Liver (tissue), 3 donors: ENCODE results near the gene HSP90AA1.

Experiments
- SP1 ChIP-seq: IDR thresholded peaks from 2 replicates; pipeline ENCODE4 v1.6.1; 2018; ENCODE audit warnings: antibody characterized with exemption, mild to moderate bottlenecking
- YY1 ChIP-seq: IDR thresholded peaks from 2 replicates; pipeline ENCODE4 v1.6.1; 2016; ENCODE audit warnings: antibody characterized with exemption, mild to moderate bottlenecking
- TF ChIP-seq, protein P1 (sequence below): fragments of 150-350 bp; IDR thresholded peaks from 2 replicates; pipeline ENCODE4 v1.5.1; 2017; ENCODE audit warnings: improper control_type of control experiment, low read depth, low read length; ENCODE audit not compliant: missing input control
- TF ChIP-seq, protein P2 (sequence below): IDR thresholded peaks from 2 replicates; pipeline ENCODE4 v1.6.1; 2016; ENCODE audit warnings: antibody characterized with exemption
- donor health status: healthy.
- donor health status: healthy.

DNA sequence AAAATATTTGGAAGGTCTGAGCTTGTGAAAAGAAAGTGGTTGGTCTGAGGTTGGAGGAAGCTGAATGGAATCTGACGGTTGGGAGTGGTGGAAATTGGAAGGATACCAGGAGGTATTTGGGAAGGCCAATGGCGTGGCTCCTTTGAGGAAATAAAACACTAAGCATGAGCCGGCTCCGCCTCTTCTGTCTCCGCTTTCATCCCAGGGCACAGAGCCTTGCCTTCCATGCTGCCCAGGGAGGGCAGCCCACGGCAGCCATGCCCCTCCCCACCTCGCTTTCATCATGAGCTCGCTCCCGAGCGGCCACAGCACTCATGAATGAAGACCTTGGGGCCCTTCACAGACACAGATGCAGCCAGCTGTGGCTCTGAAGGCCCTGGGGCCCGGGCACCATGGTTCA is 36.2 kb downstream of the HSP90AA1 start:
- TF ChIP-seq, protein P1, sequence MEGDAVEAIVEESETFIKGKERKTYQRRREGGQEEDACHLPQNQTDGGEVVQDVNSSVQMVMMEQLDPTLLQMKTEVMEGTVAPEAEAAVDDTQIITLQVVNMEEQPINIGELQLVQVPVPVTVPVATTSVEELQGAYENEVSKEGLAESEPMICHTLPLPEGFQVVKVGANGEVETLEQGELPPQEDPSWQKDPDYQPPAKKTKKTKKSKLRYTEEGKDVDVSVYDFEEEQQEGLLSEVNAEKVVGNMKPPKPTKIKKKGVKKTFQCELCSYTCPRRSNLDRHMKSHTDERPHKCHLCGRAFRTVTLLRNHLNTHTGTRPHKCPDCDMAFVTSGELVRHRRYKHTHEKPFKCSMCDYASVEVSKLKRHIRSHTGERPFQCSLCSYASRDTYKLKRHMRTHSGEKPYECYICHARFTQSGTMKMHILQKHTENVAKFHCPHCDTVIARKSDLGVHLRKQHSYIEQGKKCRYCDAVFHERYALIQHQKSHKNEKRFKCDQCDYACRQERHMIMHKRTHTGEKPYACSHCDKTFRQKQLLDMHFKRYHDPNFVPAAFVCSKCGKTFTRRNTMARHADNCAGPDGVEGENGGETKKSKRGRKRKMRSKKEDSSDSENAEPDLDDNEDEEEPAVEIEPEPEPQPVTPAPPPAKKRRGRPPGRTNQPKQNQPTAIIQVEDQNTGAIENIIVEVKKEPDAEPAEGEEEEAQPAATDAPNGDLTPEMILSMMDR = no peak
- TF ChIP-seq, protein P2, sequence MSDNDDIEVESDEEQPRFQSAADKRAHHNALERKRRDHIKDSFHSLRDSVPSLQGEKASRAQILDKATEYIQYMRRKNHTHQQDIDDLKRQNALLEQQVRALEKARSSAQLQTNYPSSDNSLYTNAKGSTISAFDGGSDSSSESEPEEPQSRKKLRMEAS = no peak
- no peak for TF ChIP-seq SP1
- no peak for TF ChIP-seq YY1
